ENCODE measurements around the gene SLCO2A1. TPM values are rescaled to one million over a fixed set of nuclear protein-coding genes. Genes with fewer than 3 reads are reported as not detected.

The SLCO2A1 gene
- total RNA-seq, 2 donors from 2014 or later: 26.3 to 34.8 TPM

GRCh38 chr3:134007819-134008218 is 21.9 kb downstream of the SLCO2A1 start:
- no peak for DNase-seq
- no peaks in the 10 kb centered on the region for H3K36me3 ChIP-seq
- H3K4me1 ChIP-seq: no peaks in the 10 kb centered on the region
- H3K4me3 ChIP-seq: no peak overlapping the region
- H3K27ac ChIP-seq: no peak overlapping the region
- H3K9ac ChIP-seq (ENCODE audit: low read depth in 2 of 2, low read length in 2 of 2): no peak overlapping the region
- H3K27me3 ChIP-seq: no peaks in the 10 kb centered on the region
- intact Hi-C loops (cut with DNase I): no loop called here
- no peaks in the 10 kb centered on the region for H3K9me3 ChIP-seq
- no peak for TF ChIP-seq CTCF (IDR thresholded peaks at IDR 0.05)

- Histone ChIP-seq H3K27me3 (no peaks in the 10 kb centered on the region), H3K27ac (no peak overlapping the region), H3K4me3 (no peak overlapping the region), H3K9me3 (no peaks in the 10 kb centered on the region), H3K9ac (ENCODE audit: low read depth in 2 of 2, low read length in 2 of 2) (no peak overlapping the region), H3K4me1 (no peaks in the 10 kb centered on the region), H3K36me3 (no peaks in the 10 kb centered on the region)
- intact Hi-C loops (cut with DNase I): no loop called here
- no peak for DNase-seq
- TF ChIP-seq CTCF (IDR thresholded peaks at IDR 0.05): no peak
Observed at GRCh38 chr3:134004841-134005240, 24.9 kb downstream of the SLCO2A1 start.

- no peak for TF ChIP-seq CTCF (IDR thresholded peaks at IDR 0.05)
- no peaks in the 10 kb centered on the region for H3K27me3 ChIP-seq
- no peak overlapping the region for H3K9ac ChIP-seq (ENCODE audit: low read depth in 2 of 2, low read length in 2 of 2)
- DNase-seq: no peak
- no peak overlapping the region for H3K4me3 ChIP-seq
- intact Hi-C loops (cut with DNase I): no loop called here
- no peaks in the 10 kb centered on the region for H3K4me1 ChIP-seq
- no peak overlapping the region for H3K27ac ChIP-seq
- no peaks in the 10 kb centered on the region for H3K36me3 ChIP-seq
- H3K9me3 ChIP-seq: no peaks in the 10 kb centered on the region
Observed at GRCh38 chr3:134003066-134003465, 26.7 kb downstream of the SLCO2A1 start.

- intact Hi-C loops (cut with DNase I): no loop called here
- H3K27me3 ChIP-seq: no peaks in the 10 kb centered on the region
- H3K4me3 ChIP-seq: no peak overlapping the region
- no peaks in the 10 kb centered on the region for H3K4me1 ChIP-seq
- H3K27ac ChIP-seq: no peak overlapping the region
- TF ChIP-seq CTCF (IDR thresholded peaks at IDR 0.05): no peak
- H3K9me3 ChIP-seq: no peaks in the 10 kb centered on the region
- H3K36me3 ChIP-seq: no peaks in the 10 kb centered on the region
- no peak overlapping the region for H3K9ac ChIP-seq (ENCODE audit: low read depth in 2 of 2, low read length in 2 of 2)
- DNase-seq: no peak
Observed at GRCh38 chr3:134002306-134002705, 27.4 kb downstream of the SLCO2A1 start.

GRCh38 chr3:134001251-134001650 is 28.5 kb downstream of the SLCO2A1 start:
- no peak for DNase-seq
- Histone ChIP-seq H3K4me1 (no peaks in the 10 kb centered on the region), H3K9me3 (no peaks in the 10 kb centered on the region), H3K27me3 (no peaks in the 10 kb centered on the region), H3K36me3 (no peaks in the 10 kb centered on the region), H3K27ac (no peak overlapping the region), H3K4me3 (no peak overlapping the region), H3K9ac (ENCODE audit: low read depth in 2 of 2, low read length in 2 of 2) (no peak overlapping the region)
- TF ChIP-seq CTCF (IDR thresholded peaks at IDR 0.05): no peak
- intact Hi-C loops (cut with DNase I): no loop called here

Measured in colonic mucosa (tissue), 4 donors.